NB4 (cell line): ENCODE data around the gene TNNC1.

Experiments
- POLR2A ChIP-seq: IDR thresholded peaks from 2 replicates; pipeline ENCODE4 v1.6.1; 2011; ENCODE audit warnings: mild to moderate bottlenecking; ENCODE audit not compliant: insufficient read length; ENCODE audit errors: extremely low read depth
- TF ChIP-seq, protein P1 (sequence below): IDR thresholded peaks from one replicate; pipeline ENCODE4 v1.5.1; 2012; ENCODE audit warnings: low read depth, low read length

GRCh38 chr3:52441772-52442332 is 12.0 kb downstream of the TNNC1 start:
- TF ChIP-seq, protein P1, sequence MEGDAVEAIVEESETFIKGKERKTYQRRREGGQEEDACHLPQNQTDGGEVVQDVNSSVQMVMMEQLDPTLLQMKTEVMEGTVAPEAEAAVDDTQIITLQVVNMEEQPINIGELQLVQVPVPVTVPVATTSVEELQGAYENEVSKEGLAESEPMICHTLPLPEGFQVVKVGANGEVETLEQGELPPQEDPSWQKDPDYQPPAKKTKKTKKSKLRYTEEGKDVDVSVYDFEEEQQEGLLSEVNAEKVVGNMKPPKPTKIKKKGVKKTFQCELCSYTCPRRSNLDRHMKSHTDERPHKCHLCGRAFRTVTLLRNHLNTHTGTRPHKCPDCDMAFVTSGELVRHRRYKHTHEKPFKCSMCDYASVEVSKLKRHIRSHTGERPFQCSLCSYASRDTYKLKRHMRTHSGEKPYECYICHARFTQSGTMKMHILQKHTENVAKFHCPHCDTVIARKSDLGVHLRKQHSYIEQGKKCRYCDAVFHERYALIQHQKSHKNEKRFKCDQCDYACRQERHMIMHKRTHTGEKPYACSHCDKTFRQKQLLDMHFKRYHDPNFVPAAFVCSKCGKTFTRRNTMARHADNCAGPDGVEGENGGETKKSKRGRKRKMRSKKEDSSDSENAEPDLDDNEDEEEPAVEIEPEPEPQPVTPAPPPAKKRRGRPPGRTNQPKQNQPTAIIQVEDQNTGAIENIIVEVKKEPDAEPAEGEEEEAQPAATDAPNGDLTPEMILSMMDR, result no peak
- no peak for TF ChIP-seq POLR2A
